Stimulated activated CD8-positive, alpha-beta memory T cell treated with anti-CD3 and anti-CD28 coated beads, Interleukin-4, amount 100 ng/mL, for 4 hours (primary cell): ENCODE data around the gene ALOX15B.
A peak's percentile ranks its signal among the peaks of the same experiment; 100 is the strongest.

ENCODE experiments used
- DNase-seq, 2 donors: peaks; one replicate each; pipeline ENCODE4 v3.0.0-alpha.2; 2020; ENCODE audit warnings: low read depth in 2 of 2, low spot score in 1 of 2

ALOX15B gene

GRCh38 chr17:8079291-8080207 is 40.7 kb downstream of the ALOX15B start:
- peak; percentile 57 to 65 for DNase-seq

DNA sequence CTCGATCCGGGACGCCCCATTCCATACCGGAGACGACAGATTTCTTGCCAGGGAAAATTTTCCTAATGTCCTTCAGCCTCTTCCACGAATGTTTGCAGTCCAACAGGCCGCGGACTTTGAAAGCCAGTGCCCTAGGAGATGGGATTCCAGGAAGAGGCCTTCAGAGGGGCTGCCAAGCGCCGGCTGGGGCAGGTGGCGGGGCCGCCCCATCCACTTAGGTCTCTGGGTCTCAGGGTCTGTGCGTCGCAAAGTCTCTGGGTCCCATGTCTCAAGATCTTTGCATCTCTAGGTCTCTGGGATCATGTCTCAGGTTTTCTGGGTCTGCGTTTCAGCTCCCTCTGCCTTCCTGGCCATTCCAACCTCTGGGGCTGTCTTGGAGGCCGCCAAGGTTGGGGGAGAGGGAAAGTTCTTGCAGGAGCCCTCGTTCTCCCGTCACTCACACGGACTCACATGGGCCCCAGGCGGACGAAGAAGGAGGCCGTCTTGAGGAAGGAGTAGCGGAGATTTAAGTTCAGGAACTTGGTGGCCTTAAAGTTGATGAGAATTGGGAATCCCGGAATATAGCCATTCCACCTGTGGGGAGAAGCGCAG is 41.4 kb downstream of the ALOX15B start:
- no peak for DNase-seq

GRCh38 chr17:8080799-8081219 is 42.0 kb downstream of the ALOX15B start:
- no peak for DNase-seq

DNA sequence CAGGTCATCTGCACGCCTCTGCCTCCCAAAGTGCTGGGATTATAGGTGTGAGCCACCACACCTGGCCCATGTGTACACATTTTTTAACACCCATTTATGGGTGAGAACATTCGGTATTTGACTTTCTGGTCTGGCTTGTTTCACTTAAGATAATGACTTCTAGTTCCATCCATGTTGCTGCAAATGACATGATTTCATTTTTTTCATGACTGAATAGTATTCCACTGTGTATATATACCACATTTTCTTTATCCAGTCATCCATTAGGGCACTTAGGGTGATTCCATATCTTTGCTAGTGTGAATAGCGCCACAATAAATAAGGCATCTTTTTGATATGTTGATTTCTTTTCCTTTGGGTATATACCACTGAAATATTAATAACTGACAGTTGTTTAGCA is 43.0 kb downstream of the ALOX15B start:
- DNase-seq = no peak

GRCh38 chr17:8082292-8082691 is 43.4 kb downstream of the ALOX15B start:
- no peak for DNase-seq

DNA sequence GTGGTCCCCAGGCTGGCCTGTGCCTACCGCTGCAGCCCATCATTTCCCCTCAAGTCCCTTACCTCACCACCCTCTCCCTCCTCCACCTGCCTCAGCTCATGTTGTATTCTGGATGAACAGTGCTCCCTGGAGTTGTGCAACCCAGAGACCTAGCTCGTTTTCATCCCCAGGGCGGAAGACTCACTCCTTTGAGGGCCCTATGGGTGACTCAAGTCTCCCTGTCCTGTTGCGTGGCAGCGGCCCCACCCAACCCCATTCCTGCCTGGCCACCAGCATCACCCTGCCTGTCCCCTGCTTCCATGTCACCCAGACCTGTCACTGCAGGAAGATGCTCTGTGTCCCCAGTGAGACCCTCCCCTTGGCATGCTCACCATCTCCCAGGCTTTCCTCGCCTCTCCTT is 45.4 kb downstream of the ALOX15B start:
- no peak for DNase-seq

- DNase-seq = no peak
These were observed 48.5 kb downstream of the ALOX15B start, which contains the start of gene ALOX12B for GRCh38 chr17:8087075-8087951. Gene ALOX12B, minus strand, starts transcription at chr17:8087716. Its CDS starts 274 bp downstream, at chr17:8087442.

DNA sequence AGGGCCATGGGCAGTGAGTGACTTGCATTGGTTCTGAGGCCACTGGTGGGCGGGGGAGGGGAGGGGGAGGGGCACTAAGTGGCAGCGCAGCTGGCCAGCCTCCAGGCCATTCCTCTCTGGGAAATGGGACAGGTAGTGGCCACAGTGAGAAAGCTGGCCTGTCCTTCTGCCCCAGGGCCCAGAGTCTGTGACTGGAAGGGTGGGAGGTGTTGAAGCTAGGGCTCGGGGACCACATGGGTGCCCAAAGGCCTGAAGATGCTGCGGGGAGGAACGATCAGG is 49.0 kb downstream of the ALOX15B start:
- no peak for DNase-seq

DNA sequence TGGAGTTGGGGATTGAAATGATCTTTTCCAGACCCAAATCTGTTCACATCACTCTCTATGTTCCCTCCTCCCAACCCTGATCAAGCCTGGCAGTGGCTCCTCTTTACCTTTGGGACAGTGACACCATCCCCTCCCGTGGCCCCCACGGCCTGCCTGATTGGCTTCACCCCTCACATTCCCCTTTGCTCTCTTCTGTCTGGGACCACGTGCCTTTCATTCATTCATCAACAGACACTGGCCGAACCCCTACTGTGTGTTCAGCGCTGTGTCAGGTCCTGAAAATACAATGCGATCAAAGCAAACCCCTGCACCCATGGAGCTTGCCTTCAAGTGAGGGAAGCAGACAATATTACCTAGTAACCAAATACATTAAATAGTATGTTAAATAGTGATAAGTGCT is 50.9 kb downstream of the ALOX15B start:
- no peak for DNase-seq

DNA sequence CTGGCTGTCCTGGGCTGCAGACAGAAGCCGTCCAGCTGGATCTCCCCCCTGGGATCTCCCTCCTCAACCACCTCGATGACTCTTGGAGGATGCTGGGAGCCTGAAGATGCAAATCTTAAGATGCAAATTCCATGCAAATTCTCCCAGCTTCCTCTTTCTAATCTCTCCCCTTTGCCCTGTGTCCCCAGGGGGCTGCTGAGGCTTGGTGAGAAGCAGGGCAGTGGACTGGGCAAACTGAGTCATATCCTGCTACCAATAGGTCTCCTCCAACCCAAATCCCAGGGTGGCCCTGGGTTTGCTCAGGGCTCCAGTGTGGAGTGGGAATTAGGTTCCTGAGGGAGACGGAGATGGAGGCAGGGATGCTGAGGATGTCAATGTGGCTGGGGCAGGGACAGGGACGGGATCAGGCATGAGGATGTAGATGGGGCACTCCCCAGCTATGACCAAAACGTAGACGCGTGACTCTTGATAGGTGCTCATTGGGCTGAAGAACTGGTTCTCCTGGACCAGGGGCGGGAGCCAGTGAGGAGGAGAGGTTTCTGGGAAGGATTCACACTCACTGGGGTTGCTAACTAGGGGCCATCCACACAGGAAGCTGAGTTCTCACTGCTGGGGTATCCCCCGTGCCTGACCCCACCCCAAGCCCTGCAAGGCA is 52.3 kb downstream of the ALOX15B start:
- DNase-seq = no peak

DNA sequence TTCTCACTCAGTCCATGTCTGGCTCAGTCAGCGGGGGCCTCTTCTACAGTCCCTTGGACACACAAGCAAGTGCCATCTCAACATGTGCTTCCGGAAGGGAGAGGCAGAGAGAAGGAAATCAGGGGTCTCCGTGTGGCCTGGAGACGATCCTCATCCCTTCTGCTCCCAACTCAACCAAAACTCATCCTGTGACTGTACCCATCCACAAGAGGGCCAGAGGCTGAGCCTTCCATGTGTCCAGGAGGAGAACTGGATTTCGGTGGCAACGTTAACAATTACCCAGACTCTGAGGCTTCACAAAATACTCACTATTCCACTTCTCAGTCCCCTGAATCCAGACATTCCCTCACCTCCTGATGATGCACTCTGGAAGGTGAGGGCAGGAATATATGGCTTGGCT is 56.5 kb downstream of the ALOX15B start:
- no peak for DNase-seq

- no peak for DNase-seq
These were observed 57.7 kb downstream of the ALOX15B start for GRCh38 chr17:8096541-8096940.
